Breast epithelium (tissue), 3 donors: ENCODE data around the gene UBE2C.

Source experiments
- POLR2A ChIP-seq: fragments of 450-650 bp; IDR thresholded peaks from one replicate; pipeline ENCODE4 v1.6.1; 2016; ENCODE audit warnings: antibody characterized with exemption, mild to moderate bottlenecking, moderate library complexity
- TF ChIP-seq, protein P1 (sequence below), 3 donors: fragments of 450-650 bp; IDR thresholded peaks; one replicate each; pipeline ENCODE4 v1.5.1; 2016 to 2017; ENCODE audit warnings: antibody characterized with exemption in 3 of 3, mild to moderate bottlenecking in 3 of 3, moderate library complexity in 3 of 3

DNA sequence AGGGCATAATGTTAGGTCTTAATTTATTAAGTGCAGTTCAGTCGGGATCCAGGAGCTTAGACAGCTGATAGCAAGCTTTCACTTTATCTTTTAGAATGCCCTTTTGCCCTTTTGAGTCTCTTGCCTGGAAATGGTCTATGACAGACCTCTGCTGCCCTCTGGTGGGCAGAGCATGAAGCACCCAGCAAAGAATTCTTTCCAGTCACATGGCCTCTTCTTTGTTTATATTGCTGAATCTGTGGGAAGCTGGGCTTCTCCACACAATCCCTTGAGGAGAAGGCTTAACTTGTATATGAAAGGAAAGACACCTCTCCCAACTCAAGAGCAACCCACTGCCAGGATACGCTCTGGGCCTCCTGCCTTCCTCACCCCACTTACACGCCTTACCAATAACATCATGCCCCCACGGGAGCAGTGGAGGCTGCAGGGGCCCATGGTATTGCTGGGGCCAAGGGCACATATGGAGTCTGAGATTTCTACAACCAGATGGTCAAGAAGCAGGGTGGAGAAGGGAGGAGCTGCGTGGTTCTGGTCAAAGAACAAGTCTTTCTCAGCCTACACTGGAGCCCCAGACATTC, 41.2 kb upstream of the UBE2C start:
- TF ChIP-seq, protein P1, sequence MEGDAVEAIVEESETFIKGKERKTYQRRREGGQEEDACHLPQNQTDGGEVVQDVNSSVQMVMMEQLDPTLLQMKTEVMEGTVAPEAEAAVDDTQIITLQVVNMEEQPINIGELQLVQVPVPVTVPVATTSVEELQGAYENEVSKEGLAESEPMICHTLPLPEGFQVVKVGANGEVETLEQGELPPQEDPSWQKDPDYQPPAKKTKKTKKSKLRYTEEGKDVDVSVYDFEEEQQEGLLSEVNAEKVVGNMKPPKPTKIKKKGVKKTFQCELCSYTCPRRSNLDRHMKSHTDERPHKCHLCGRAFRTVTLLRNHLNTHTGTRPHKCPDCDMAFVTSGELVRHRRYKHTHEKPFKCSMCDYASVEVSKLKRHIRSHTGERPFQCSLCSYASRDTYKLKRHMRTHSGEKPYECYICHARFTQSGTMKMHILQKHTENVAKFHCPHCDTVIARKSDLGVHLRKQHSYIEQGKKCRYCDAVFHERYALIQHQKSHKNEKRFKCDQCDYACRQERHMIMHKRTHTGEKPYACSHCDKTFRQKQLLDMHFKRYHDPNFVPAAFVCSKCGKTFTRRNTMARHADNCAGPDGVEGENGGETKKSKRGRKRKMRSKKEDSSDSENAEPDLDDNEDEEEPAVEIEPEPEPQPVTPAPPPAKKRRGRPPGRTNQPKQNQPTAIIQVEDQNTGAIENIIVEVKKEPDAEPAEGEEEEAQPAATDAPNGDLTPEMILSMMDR (IDR thresholded peaks at IDR 0.05): peak; percentile 85 to 95 (median 93)
- TF ChIP-seq POLR2A: no peak
